H9 (cell line): ENCODE data around the gene TBX15. TPM values are rescaled to one million over a fixed set of nuclear protein-coding genes. Genes with fewer than 3 reads are reported as not detected.

Experiments
- DNase-seq: peaks from one replicate; pipeline ENCODE4 v3.0.0-alpha.2; 2017
- H2AFZ ChIP-seq: one replicate; pipeline ENCODE4 v1.6.1; 2013; ENCODE audit warnings: mild to moderate bottlenecking, low read length, control low read depth, moderate library complexity
- H2AK5ac ChIP-seq: 2 replicates; pipeline ENCODE4 v1.6.1; 2013; ENCODE audit warnings: low read length, control low read depth, mixed read lengths; ENCODE audit not compliant: insufficient read length
- H2BK120ac ChIP-seq: one replicate; pipeline ENCODE4 v1.6.1; 2013; ENCODE audit warnings: low read depth, mild to moderate bottlenecking, low read length, control low read depth, inconsistent platforms; ENCODE audit not compliant: poor library complexity, severe bottlenecking
- H2BK12ac ChIP-seq: 2 replicates; pipeline ENCODE4 v1.6.1; 2013; ENCODE audit warnings: low read length, control low read depth, mixed read lengths, low read depth; ENCODE audit not compliant: insufficient read length
- H2BK15ac ChIP-seq: 2 replicates; pipeline ENCODE4 v1.6.1; 2013; ENCODE audit warnings: low read depth, low read length, control low read depth
- H2BK20ac ChIP-seq: one replicate; pipeline ENCODE4 v1.6.1; 2013; ENCODE audit warnings: low read depth, mild to moderate bottlenecking, low read length, control low read depth, inconsistent platforms; ENCODE audit not compliant: poor library complexity, severe bottlenecking
- H2BK5ac ChIP-seq: 2 replicates; pipeline ENCODE4 v1.6.1; 2013; ENCODE audit warnings: low read length, control low read depth, mixed read lengths; ENCODE audit not compliant: insufficient read length
- H3K14ac ChIP-seq: 2 replicates; pipeline ENCODE4 v1.6.1; 2013; ENCODE audit warnings: low read length, control low read depth; ENCODE audit not compliant: insufficient read depth
- H3K18ac ChIP-seq: 2 replicates; pipeline ENCODE4 v1.6.1; 2013; ENCODE audit warnings: low read depth, mild to moderate bottlenecking, mixed read lengths, low read length, control low read depth; ENCODE audit not compliant: insufficient read length
- H3K23ac ChIP-seq: 2 replicates; pipeline ENCODE4 v1.6.1; 2013; ENCODE audit warnings: low read length, control low read depth, mixed read lengths, low read depth; ENCODE audit not compliant: insufficient read length
- H3K23me2 ChIP-seq: 2 replicates; pipeline ENCODE4 v1.6.1; 2013; ENCODE audit warnings: low read depth, mild to moderate bottlenecking, mixed read lengths, low read length, control low read depth; ENCODE audit not compliant: insufficient read length, poor library complexity, severe bottlenecking
- H3K27ac ChIP-seq: 2 replicates; pipeline ENCODE4 v1.5.1; 2013; ENCODE audit warnings: low read length, control low read depth, mixed read lengths, low read depth; ENCODE audit not compliant: insufficient read length
- H3K27me3 ChIP-seq: 2 replicates; pipeline ENCODE4 v1.6.1; 2013; ENCODE audit warnings: low read length, control low read depth, inconsistent platforms; ENCODE audit not compliant: insufficient read depth
- H3K4ac ChIP-seq: 2 replicates; pipeline ENCODE4 v1.6.1; 2013; ENCODE audit warnings: low read depth, mild to moderate bottlenecking, control low read depth, inconsistent platforms, low read length, moderate library complexity
- H3K4me1 ChIP-seq: 2 replicates; pipeline ENCODE4 v1.6.1; 2013; ENCODE audit warnings: low read length, control low read depth, inconsistent platforms; ENCODE audit not compliant: insufficient read depth
- H3K4me2 ChIP-seq: 2 replicates; pipeline ENCODE4 v1.6.1; 2013; ENCODE audit warnings: low read length, control low read depth, mixed read lengths; ENCODE audit not compliant: insufficient read length, insufficient read depth
- H3K56ac ChIP-seq: 2 replicates; pipeline ENCODE4 v1.6.1; 2013; ENCODE audit warnings: low read depth, mild to moderate bottlenecking, mixed read lengths, low read length, control low read depth; ENCODE audit not compliant: insufficient read length
- H3K79me1 ChIP-seq: 2 replicates; pipeline ENCODE4 v1.6.1; 2013; ENCODE audit warnings: low read depth, mild to moderate bottlenecking, moderate library complexity, low read length, control low read depth, inconsistent platforms; ENCODE audit not compliant: insufficient read depth, poor library complexity, severe bottlenecking
- H3K79me2 ChIP-seq: 2 replicates; pipeline ENCODE4 v1.6.1; 2013; ENCODE audit warnings: low read length, control low read depth, inconsistent platforms; ENCODE audit not compliant: insufficient read depth
- H3K9ac ChIP-seq: 2 replicates; pipeline ENCODE4 v1.6.1; 2013; ENCODE audit warnings: low read length, control low read depth, mixed read lengths; ENCODE audit not compliant: insufficient read length; ENCODE audit errors: extremely low read depth
- H3K9me3 ChIP-seq: one replicate; pipeline ENCODE4 v1.6.1; 2013; ENCODE audit warnings: low read depth, low read length, inconsistent platforms; ENCODE audit not compliant: control insufficient read depth
- H3T11ph ChIP-seq: one replicate; pipeline ENCODE4 v1.6.1; 2013; ENCODE audit warnings: mild to moderate bottlenecking, low read length, control low read depth, inconsistent platforms
- H4K20me1 ChIP-seq: one replicate; pipeline ENCODE4 v1.6.1; 2013; ENCODE audit not compliant: control insufficient read depth, insufficient read length, insufficient read depth
- H4K5ac ChIP-seq: 2 replicates; pipeline ENCODE4 v1.6.1; 2013; ENCODE audit warnings: low read depth, mild to moderate bottlenecking, mixed read lengths, low read length, control low read depth; ENCODE audit not compliant: insufficient read length
- H4K8ac ChIP-seq: replicated peaks from 2 replicates; pipeline ENCODE4 v1.6.1; 2013; ENCODE audit warnings: low read length, control low read depth, mixed read lengths, low read depth; ENCODE audit not compliant: insufficient read length
- H4K91ac ChIP-seq: 2 replicates; pipeline ENCODE4 v1.6.1; 2013; ENCODE audit warnings: low read depth, mild to moderate bottlenecking, moderate library complexity, mixed read lengths, low read length, control low read depth; ENCODE audit not compliant: insufficient read length
- H3K27ac Mint-ChIP-seq, 3 experiments: 2 replicates in 2 of 3; 3 replicates in 1 of 3; pipeline ENCODE4 v1.8.0; 2020 to 2021; ENCODE audit warnings: mixed read lengths in 3 of 3, mild to moderate bottlenecking in 1 of 3, moderate library complexity in 1 of 3
- H3K27me3 Mint-ChIP-seq: 2 replicates; pipeline ENCODE4 v1.8.0; 2021; ENCODE audit warnings: low read depth, mild to moderate bottlenecking, moderate library complexity, mixed read lengths
- H3K36me3 Mint-ChIP-seq, 3 experiments: 2 replicates in 2 of 3; 3 replicates in 1 of 3; pipeline ENCODE4 v1.8.0; 2020 to 2021; ENCODE audit warnings: low read depth in 3 of 3, mixed read lengths in 3 of 3; ENCODE audit not compliant: insufficient read depth in 1 of 3
- H3K4me1 Mint-ChIP-seq, 2 experiments: 2 replicates each; pipeline ENCODE4 v1.8.0; 2020; ENCODE audit warnings: mixed read lengths in 2 of 2
- H3K4me3 Mint-ChIP-seq, 2 experiments: 2 replicates in 1 of 2; 3 replicates in 1 of 2; pipeline ENCODE4 v1.8.0; 2020 to 2021; ENCODE audit warnings: mild to moderate bottlenecking in 2 of 2, mixed read lengths in 2 of 2, moderate library complexity in 1 of 2
- H3K9me3 Mint-ChIP-seq, 2 experiments: 2 replicates in 1 of 2; 3 replicates in 1 of 2; pipeline ENCODE4 v1.8.0; 2020; ENCODE audit warnings: mild to moderate bottlenecking in 2 of 2, mixed read lengths in 2 of 2, moderate library complexity in 1 of 2
- total RNA-seq: library from RNA; stranded (reverse); gene quantifications from 2 replicates; pipeline ENCODE4 v1.2.1, GENCODE V29; 2021
- TF ChIP-seq, protein P1 (sequence below): fragments of 200-600 bp; sonication (generic); conservative IDR thresholded peaks from 3 replicates; pipeline ENCODE4 v1.8.0; 2021; ENCODE audit warnings: antibody characterized with exemption, mild to moderate bottlenecking

Gene TBX15
- total RNA-seq, 1 experiment from 2014 or later: 0.07 TPM

DNA sequence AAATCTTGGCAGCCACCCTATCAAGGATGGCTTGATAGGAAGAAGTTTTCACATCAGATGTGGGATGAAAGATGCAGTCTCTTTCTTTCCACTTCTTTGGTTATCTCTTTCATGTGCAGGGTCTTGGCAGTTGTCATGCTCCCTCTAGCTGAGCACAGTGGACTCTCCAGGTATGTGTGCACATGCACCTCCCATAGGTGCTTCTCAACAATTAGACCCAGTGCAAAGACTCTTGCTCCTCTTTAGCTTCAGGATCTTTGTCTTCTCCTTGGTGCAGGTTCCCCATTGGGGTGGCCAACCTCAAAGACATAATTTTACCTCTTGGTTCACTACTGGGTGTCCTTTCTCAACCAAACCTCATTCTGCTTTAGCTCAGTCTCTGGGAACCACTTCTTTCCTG is 80.7 kb downstream of the TBX15 start:
- H4K20me1 ChIP-seq: no peaks in the 10 kb centered on the region
- no peak for DNase-seq
- H2BK120ac ChIP-seq: no peak overlapping the region
- TF ChIP-seq, protein P1, sequence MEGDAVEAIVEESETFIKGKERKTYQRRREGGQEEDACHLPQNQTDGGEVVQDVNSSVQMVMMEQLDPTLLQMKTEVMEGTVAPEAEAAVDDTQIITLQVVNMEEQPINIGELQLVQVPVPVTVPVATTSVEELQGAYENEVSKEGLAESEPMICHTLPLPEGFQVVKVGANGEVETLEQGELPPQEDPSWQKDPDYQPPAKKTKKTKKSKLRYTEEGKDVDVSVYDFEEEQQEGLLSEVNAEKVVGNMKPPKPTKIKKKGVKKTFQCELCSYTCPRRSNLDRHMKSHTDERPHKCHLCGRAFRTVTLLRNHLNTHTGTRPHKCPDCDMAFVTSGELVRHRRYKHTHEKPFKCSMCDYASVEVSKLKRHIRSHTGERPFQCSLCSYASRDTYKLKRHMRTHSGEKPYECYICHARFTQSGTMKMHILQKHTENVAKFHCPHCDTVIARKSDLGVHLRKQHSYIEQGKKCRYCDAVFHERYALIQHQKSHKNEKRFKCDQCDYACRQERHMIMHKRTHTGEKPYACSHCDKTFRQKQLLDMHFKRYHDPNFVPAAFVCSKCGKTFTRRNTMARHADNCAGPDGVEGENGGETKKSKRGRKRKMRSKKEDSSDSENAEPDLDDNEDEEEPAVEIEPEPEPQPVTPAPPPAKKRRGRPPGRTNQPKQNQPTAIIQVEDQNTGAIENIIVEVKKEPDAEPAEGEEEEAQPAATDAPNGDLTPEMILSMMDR: no peak
- Mint-ChIP-seq H3K4me3 (no peak overlapping the region), H3K27ac (no peak overlapping the region), H3K4me1 (no peaks in the 10 kb centered on the region), H3K9me3 (no peaks in the 10 kb centered on the region), H3K36me3 (no peaks in the 10 kb centered on the region), H3K27me3 (no peaks in the 10 kb centered on the region; the same call in 1 of the 2 replicates)
- no peak overlapping the region for H2BK5ac ChIP-seq
- no peak overlapping the region for H3K56ac ChIP-seq
- no peak overlapping the region for H4K91ac ChIP-seq
- no peaks in the 10 kb centered on the region for H3K9me3 ChIP-seq
- H3K9ac ChIP-seq: no peak overlapping the region
- H3K4me2 ChIP-seq: no peak overlapping the region
- no peak overlapping the region for H3K27ac ChIP-seq
- H2BK20ac ChIP-seq: no peak overlapping the region
- no peaks in the 10 kb centered on the region for H3K79me2 ChIP-seq
- no peaks in the 10 kb centered on the region for H3K23me2 ChIP-seq
- no peak overlapping the region for H2BK12ac ChIP-seq
- no peak overlapping the region for H3T11ph ChIP-seq
- H3K4me1 ChIP-seq: no peaks in the 10 kb centered on the region
- H4K8ac ChIP-seq: no peak overlapping the region
- H3K79me1 ChIP-seq: no peaks in the 10 kb centered on the region
- no peak overlapping the region for H3K4ac ChIP-seq
- H3K27me3 ChIP-seq: no peaks in the 10 kb centered on the region
- no peak overlapping the region for H4K5ac ChIP-seq
- H3K23ac ChIP-seq: no peak overlapping the region
- H3K18ac ChIP-seq: no peak overlapping the region
- H2BK15ac ChIP-seq: no peak overlapping the region
- H2AFZ ChIP-seq: no peak overlapping the region
- no peak overlapping the region for H3K14ac ChIP-seq
- no peak overlapping the region for H2AK5ac ChIP-seq
